CD4-positive, alpha-beta T cell treated with Interleukin-17A for 1 hour (primary cell): ENCODE data around the gene CARMIL1.

Experiments used
- DNase-seq: peaks from one replicate; pipeline ENCODE4 v3.0.0-alpha.2; 2020

CARMIL1 gene

GRCh38 chr6:25278914-25279747 lies at the start of gene CARMIL1:
TSS of gene CARMIL1 (plus strand) at chr6:25279374. CDS start at chr6:25279796, 422 bp downstream.
- peak; percentile 68 for DNase-seq

GRCh38 chr6:25229671-25230321 lies 49.4 kb upstream of the CARMIL1 start:
- DNase-seq: no peak

DNA sequence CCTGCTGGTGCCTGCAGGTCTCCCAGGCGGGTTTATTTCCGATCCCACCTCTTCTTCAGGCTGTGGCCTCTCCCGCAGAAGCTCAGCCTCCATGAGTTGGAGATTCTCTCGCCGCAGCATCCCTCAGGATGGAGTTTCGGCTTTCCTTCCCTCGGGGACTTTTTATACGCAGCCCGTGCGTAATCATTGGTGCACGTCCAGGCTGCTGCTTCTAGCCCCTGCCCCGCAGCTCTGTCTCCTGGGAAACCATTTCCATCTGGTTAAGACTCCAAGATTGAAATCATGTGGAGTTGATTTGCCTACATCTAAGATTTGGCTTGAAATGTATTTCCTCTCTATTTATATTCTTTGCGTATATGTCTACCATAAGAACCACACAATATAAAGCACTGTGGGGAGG lies 46.7 kb upstream of the CARMIL1 start:
- DNase-seq: no peak

- DNase-seq: no peak
Measured at GRCh38 chr6:25233226-25233625, 45.9 kb upstream of the CARMIL1 start.

GRCh38 chr6:25237579-25237978 lies 41.6 kb upstream of the CARMIL1 start:
- no peak for DNase-seq

- DNase-seq: no peak
Measured at GRCh38 chr6:25239059-25239458, 40.1 kb upstream of the CARMIL1 start.

DNA sequence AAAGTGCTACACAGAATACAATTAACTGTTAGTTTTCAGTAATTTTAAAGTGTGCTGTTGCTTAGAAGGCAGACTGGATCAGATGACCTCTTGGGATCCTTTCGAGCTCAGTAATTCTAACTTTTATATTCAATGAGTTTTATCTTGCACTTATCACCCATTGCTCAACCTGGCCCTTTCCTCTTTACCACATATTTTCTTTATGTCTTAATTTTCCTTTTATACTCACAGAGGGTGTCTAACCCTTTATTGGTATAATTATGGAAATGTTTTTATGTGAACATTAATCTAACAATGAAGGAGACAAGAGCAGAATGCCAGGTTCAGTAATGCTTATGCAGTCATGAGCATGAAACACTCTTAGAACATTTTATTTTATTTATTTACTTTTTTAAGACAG lies 39.7 kb upstream of the CARMIL1 start:
- DNase-seq: no peak

- DNase-seq: no peak
Measured at GRCh38 chr6:25242567-25242966, 36.6 kb upstream of the CARMIL1 start.

- no peak for DNase-seq
Measured at GRCh38 chr6:25244865-25245264, 34.3 kb upstream of the CARMIL1 start.

GRCh38 chr6:25248123-25248522 lies 31.1 kb upstream of the CARMIL1 start:
- no peak for DNase-seq

DNA sequence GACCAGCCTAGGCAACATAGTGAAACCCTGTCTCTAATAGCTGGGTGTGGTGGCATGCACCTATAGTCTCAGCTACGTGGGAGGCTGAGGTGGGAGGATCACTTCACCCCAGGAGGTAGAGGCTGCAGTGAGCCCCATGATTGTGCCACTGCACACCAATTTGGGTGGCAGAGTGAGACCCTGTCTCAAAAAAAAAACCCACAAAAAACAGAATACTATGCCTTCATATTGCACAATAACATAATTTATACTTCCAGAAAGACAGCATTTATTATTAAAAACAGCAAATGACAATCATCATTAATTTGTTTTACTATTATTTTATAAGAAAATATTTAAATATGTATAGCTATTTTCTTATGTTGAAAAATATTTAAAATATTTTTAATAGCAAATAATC lies 30.0 kb upstream of the CARMIL1 start:
- DNase-seq: no peak

- DNase-seq: no peak
Measured at GRCh38 chr6:25250878-25251277, 28.3 kb upstream of the CARMIL1 start.

DNA sequence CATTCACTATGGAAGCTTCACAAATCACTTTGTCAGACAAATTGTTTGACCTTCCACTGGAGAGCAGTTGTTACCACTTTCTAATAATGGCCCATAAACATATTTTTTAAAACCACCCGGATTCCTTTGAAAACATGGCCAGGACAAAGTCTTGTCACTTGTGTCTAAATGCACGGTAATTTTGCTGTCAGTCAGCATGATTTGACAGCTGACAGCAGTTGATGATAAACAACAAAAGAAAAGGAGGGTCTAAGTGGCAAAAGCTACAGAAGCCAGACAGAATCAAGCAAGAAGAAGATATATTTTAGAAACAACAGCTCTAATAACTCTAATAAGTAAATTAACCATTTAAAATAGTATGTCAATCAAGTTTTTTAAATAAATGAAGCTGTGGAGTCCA lies 27.7 kb upstream of the CARMIL1 start:
- no peak for DNase-seq

- no peak for DNase-seq
Measured at GRCh38 chr6:25253351-25253750, 25.8 kb upstream of the CARMIL1 start.

- no peak for DNase-seq
Measured at GRCh38 chr6:25254671-25255070, 24.5 kb upstream of the CARMIL1 start.

- DNase-seq: no peak
Measured at GRCh38 chr6:25257686-25258348, 21.4 kb upstream of the CARMIL1 start.

- DNase-seq: no peak
Measured at GRCh38 chr6:25259756-25260155, 19.4 kb upstream of the CARMIL1 start.

DNA sequence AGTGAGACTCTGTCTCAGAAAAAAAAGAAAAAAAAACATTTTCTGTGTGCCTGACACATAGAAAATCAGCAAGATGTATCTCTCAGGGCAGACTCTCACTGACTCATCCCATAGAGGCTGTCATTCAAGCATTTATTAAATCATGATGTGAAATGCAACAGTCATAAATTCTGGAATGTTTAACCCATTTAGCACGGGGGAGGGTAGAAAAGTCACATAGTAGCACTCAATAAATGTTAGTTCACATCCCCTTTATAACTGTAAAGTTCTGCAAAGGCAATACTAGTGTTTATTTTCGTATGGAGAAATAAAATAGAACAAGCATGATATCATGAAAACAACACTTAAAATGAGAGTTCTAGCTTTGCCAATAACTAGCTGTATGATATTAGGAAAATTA lies 15.5 kb upstream of the CARMIL1 start:
- DNase-seq: no peak

GRCh38 chr6:25266456-25267100 lies 12.6 kb upstream of the CARMIL1 start:
- no peak for DNase-seq

DNA sequence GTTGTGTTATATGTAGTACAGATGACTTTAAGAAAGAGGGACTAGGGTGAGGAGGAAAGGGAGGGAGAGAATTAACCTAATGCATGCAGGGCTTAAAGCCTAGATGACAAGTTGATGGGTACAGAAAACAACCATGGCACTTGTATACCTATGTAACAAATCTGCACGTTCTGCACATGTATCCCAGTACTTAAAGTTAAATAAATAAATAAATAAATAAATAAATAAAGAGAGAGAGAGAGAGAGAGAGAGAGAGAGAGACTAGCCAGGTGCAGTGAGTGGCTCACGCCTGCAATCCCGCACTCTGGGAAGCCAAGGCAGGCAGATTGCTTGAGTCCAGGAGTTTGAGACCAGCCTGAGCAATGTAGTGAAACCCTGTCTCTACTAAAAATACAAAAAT lies 11.5 kb upstream of the CARMIL1 start:
- DNase-seq: no peak

GRCh38 chr6:25270559-25270958 lies 8.6 kb upstream of the CARMIL1 start:
- DNase-seq: no peak

- DNase-seq: no peak
Measured at GRCh38 chr6:25275436-25275835, 3.7 kb upstream of the CARMIL1 start.

- DNase-seq: no peak
Measured at GRCh38 chr6:25277386-25277785, 1.8 kb upstream of the CARMIL1 start.
